Measurements from ENCODE around the gene KHNYN.

Gene KHNYN

DNA sequence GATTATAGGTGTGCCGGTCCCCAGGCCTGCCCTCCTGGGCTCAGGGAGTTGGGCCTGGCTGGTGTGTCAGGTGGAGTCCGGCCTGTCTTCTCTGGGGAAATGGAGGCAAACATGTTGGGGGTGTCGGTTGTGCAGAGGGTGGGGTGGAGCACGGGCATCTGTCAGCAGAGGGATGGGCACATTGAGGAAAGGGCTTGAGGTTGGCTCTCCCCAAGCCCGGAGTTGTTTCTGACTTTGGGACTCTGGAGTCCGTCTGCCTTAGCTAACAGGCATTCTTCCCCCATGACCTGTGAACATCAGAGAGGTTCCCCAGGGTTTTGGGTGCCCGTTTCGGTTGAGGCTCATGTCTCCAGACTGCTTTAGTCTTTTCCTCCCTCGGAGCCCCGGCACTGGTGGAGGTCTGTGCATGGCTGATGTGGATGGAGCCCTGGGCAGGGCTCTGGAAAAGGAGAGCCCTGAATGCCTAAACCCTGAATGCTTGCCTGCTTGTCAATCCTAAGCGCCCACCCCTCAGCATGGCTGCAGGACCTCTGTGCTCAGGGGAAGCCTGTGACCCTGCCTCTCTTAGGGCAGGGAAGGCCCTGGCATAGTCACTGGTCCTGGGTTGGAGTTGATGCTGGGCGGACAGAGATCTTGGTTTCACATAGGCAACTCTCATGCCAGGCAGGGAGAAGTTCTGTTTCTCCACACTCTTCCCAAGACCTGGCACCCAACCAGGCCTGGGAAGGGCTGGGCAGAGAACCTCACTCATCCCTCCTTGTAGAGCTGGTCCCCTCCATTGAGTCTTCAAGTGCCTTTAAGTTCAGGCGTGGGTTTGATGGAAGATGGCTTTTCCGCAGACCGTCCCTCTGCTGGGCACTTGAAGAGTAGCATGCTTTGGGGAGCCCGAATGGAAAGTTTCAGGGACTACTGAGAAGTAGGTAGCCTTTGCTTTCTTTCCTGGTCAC is 18.0 kb upstream of the KHNYN start:
- Histone ChIP-seq H3K4me3 (no peak overlapping the region), H3K27ac (no peak overlapping the region)
- TF ChIP-seq, protein P1, sequence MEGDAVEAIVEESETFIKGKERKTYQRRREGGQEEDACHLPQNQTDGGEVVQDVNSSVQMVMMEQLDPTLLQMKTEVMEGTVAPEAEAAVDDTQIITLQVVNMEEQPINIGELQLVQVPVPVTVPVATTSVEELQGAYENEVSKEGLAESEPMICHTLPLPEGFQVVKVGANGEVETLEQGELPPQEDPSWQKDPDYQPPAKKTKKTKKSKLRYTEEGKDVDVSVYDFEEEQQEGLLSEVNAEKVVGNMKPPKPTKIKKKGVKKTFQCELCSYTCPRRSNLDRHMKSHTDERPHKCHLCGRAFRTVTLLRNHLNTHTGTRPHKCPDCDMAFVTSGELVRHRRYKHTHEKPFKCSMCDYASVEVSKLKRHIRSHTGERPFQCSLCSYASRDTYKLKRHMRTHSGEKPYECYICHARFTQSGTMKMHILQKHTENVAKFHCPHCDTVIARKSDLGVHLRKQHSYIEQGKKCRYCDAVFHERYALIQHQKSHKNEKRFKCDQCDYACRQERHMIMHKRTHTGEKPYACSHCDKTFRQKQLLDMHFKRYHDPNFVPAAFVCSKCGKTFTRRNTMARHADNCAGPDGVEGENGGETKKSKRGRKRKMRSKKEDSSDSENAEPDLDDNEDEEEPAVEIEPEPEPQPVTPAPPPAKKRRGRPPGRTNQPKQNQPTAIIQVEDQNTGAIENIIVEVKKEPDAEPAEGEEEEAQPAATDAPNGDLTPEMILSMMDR (IDR thresholded peaks at IDR 0.05), result no peak
- no peak for DNase-seq (ENCODE audit: low spot score)

GRCh38 chr14:24414077-24414476 is 15.7 kb upstream of the KHNYN start:
- H3K27ac ChIP-seq, result no peak overlapping the region
- TF ChIP-seq, protein P1 (IDR thresholded peaks at IDR 0.05), result no peak
- no peak for DNase-seq (ENCODE audit: low spot score)
- H3K4me3 ChIP-seq, result no peak overlapping the region

DNA sequence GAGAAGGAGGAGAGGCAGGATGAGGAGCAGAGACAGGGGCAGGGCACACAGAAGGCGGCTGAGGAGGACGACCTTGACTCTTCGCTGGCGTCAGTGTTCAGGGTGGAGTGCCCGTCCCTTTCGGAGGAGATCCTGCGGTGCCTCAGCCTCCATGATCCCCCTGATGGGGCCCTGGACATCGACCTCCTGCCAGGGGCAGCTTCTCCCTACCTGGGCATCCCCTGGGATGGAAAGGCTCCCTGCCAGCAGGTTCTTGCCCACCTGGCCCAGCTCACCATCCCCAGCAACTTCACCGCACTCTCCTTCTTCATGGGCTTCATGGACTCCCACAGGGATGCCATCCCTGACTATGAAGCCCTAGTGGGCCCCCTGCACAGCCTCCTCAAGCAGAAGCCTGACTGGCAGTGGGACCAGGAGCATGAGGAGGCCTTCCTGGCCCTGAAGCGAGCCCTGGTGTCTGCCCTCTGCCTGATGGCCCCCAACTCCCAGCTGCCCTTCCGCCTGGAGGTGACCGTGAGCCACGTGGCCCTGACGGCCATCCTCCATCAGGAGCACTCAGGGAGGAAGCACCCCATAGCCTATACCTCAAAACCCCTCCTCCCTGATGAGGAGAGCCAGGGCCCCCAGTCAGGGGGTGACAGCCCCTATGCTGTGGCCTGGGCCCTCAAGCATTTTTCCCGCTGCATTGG is 14.9 kb upstream of the KHNYN start:
- DNase-seq (ENCODE audit: low spot score), result no peak
- Histone ChIP-seq H3K4me3 (no peak overlapping the region), H3K27ac (no peak overlapping the region)
- TF ChIP-seq, protein P1 (IDR thresholded peaks at IDR 0.05), result no peak

DNA sequence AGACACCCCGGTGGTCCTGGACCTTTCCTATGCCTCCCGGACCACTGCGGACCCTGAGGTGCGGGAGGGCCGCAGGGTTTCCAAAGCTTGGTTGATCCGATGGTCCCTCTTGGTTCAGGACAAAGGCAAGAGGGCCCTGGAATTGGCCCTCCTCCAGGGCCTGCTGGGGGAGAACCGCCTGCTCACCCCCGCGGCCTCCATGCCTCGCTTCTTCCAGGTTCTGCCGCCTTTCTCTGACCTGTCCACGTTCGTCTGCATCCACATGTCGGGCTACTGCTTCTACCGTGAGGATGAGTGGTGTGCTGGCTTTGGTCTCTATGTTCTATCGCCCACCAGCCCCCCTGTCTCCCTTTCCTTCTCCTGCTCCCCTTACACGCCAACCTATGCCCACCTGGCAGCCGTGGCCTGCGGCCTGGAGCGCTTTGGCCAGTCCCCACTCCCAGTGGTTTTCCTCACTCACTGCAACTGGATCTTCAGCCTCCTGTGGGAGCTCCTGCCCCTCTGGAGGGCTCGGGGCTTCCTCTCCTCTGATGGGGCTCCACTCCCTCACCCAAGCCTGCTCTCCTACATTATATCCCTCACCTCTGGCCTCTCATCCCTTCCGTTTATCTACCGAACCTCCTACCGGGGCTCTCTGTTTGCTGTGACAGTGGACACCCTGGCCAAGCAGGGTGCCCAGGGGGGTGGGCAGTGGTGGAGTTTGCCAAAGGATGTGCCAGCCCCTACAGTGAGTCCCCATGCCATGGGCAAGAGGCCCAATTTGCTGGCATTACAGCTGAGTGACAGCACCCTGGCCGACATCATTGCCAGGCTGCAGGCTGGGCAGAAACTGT is 14.1 kb upstream of the KHNYN start:
- no peak for DNase-seq (ENCODE audit: low spot score)
- no peak overlapping the region for H3K4me3 ChIP-seq
- no peak overlapping the region for H3K27ac ChIP-seq
- TF ChIP-seq, protein P1 (IDR thresholded peaks at IDR 0.05), result no peak

DNA sequence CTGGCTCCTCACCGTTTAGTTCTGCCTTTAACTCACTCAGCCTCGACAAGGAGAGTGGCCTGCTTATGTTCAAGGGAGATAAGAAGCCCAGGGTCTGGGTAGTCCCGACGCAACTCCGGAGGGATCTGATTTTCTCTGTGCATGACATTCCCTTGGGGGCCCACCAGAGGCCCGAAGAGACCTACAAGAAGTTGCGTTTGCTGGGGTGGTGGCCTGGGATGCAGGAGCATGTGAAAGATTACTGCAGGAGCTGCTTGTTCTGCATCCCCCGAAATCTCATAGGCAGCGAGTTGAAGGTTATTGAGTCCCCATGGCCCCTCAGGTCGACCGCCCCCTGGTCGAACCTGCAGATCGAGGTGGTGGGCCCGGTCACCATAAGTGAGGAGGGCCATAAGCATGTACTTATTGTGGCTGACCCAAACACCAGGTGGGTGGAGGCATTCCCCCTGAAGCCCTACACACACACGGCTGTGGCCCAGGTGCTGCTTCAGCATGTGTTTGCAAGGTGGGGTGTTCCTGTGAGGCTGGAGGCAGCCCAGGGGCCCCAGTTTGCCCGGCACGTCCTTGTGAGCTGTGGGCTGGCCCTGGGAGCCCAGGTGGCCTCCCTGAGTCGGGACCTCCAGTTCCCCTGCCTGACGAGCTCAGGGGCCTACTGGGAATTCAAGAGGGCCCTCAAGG is 13.4 kb upstream of the KHNYN start:
- no peak overlapping the region for H3K27ac ChIP-seq
- TF ChIP-seq, protein P1 (IDR thresholded peaks at IDR 0.05), result no peak
- H3K4me3 ChIP-seq, result no peak overlapping the region
- DNase-seq (ENCODE audit: low spot score), result no peak

DNA sequence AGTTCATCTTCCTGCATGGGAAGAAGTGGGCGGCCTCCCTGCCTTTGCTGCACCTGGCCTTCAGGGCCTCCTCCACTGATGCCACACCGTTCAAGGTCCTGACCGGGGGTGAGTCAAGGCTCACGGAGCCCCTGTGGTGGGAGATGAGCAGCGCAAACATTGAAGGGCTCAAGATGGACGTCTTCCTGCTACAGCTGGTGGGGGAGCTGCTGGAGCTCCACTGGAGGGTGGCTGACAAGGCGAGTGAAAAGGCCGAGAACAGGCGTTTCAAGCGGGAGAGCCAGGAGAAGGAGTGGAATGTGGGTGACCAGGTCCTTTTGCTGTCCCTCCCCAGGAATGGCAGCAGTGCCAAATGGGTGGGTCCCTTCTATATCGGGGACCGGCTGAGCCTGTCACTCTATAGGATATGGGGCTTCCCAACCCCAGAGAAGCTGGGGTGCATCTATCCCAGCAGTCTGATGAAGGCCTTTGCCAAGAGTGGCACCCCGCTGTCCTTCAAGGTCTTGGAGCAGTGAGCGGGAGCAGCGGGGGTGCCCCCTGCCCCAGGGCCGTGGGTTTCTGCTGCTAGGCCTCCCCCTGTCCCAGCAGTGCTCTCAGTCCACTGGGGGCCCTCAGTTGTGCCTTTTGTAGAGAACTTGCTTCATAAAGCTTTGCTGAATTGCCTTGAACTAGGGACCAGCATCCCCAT is 12.7 kb upstream of the KHNYN start:
- TF ChIP-seq, protein P1 (IDR thresholded peaks at IDR 0.05), result no peak
- Histone ChIP-seq H3K27ac (no peak overlapping the region), H3K4me3 (no peak overlapping the region)
- no peak for DNase-seq (ENCODE audit: low spot score)
